ENCODE measurements around the gene MRPS15.

GRCh38 chr1:36467700-36468455, 3.7 kb upstream of the MRPS15 start:
- TF ChIP-seq CTCF (IDR thresholded peaks at IDR 0.05 in 4 of 5, conservative IDR thresholded peaks at IDR 0.05 in 1 of 5) (no peak), POLR2A (IDR thresholded peaks at IDR 0.05) (no peak)
